HCT116 (cell line): ENCODE results near the gene ZBTB33. TPM values are rescaled to one million over a fixed set of nuclear protein-coding genes. Genes with fewer than 3 reads are reported as not detected.

Source experiments
- ATAC-seq: fragments of 200-7000 bp; cut with Tn5 transposase; 2 replicates; pipeline ENCODE4 v1.9.1; 2020; ENCODE audit warnings: mild to moderate bottlenecking, moderate library complexity
- BruUV-seq: library from RNA; stranded (reverse); fragments of 400-500 nt; replicated peaks from 2 replicates; lab custom pipeline; 2021; lab: Mats Ljungman, UMichigan
- CTCF ChIA-PET: fragments of 300-600 bp; sonication (Branson Sonifier 250); formaldehyde crosslinking; loops from one replicate; lab custom pipeline; 2021; ENCODE audit warnings: antibody characterized with exemption; lab: Charles Lee
- POLR2A ChIA-PET: fragments of 300-600, 350-600 bp; sonication (Branson Sonifier 250); formaldehyde crosslinking; loops from one replicate; lab custom pipeline; 2021; ENCODE audit warnings: antibody characterized with exemption; lab: Charles Lee
- RAD21 ChIA-PET, 2 experiments: fragments of 300-600 bp; sonication (Branson Sonifier 250); formaldehyde crosslinking; loops; one replicate each; lab custom pipeline; 2023; ENCODE audit warnings: low total read pairs in 2 of 2; ENCODE audit not compliant: uncharacterized antibody in 2 of 2, unreplicated experiment in 2 of 2, low non-redundant PET in 1 of 2; lab: Charles Lee
- DNase-seq: peaks from one replicate; pipeline ENCODE4 v3.0.0-alpha.2; 2010; ENCODE audit warnings: low read depth, low spot score
- H2AFZ ChIP-seq: fragments of 200-600 bp; shearing (Covaris generic), sonication (generic); 2 replicates; pipeline ENCODE4 v1.6.1; 2017; ENCODE audit warnings: low read depth, mixed run types, mixed read lengths, antibody characterized with exemption, low read length; ENCODE audit not compliant: poor library complexity, severe bottlenecking
- H3K27ac ChIP-seq: 2 replicates; pipeline ENCODE4 v1.5.1; 2012; ENCODE audit warnings: low read depth, low read length
- H3K27me3 ChIP-seq: fragments of 200-600 bp; sonication (generic); 2 replicates; pipeline ENCODE4 v1.6.1; 2016; ENCODE audit warnings: mixed run types, low read length, mixed read lengths; ENCODE audit not compliant: insufficient read depth
- H3K36me3 ChIP-seq, 2 experiments: fragments of 200-500 bp in 1 of 2; fragments of 200-600 bp in 1 of 2; sonication (Bioruptor generic) in 1 of 2; sonication (generic) in 1 of 2; 2 replicates each; pipeline versions ENCODE4 v1.5.1 to v1.6.1; 2014 to 2016; ENCODE audit warnings: low read length in 2 of 2, inconsistent platforms in 1 of 2, mixed read lengths in 1 of 2, mixed run types in 1 of 2; ENCODE audit not compliant: insufficient read depth in 2 of 2, control insufficient read depth in 1 of 2
- H3K4me1 ChIP-seq, 2 experiments: fragments of 200-600 bp in 1 of 2; sonication (generic) in 1 of 2; 2 replicates each; pipeline versions ENCODE4 v1.5.1 to v1.6.1; 2012 to 2017; ENCODE audit warnings: low read length in 2 of 2, inconsistent platforms in 1 of 2, mild to moderate bottlenecking in 1 of 2, mixed read lengths in 1 of 2, mixed run types in 1 of 2, moderate library complexity in 1 of 2; ENCODE audit not compliant: insufficient read depth in 2 of 2, control insufficient read depth in 1 of 2
- H3K4me2 ChIP-seq: fragments of 200-600 bp; sonication (generic); 2 replicates; pipeline ENCODE4 v1.6.1; 2017; ENCODE audit warnings: mixed run types, low read length, mixed read lengths
- H3K4me3 ChIP-seq, 2 experiments: fragments of 200-600 bp in 1 of 2; sonication (generic) in 1 of 2; replicated peaks in 1 of 2; 2 replicates each; pipeline ENCODE4 v1.5.1; 2011 to 2016; ENCODE audit warnings: low read length in 2 of 2, control low read depth in 1 of 2, low read depth in 1 of 2, mild to moderate bottlenecking in 1 of 2, mixed read lengths in 1 of 2, mixed run types in 1 of 2
- H3K79me2 ChIP-seq: fragments of 200-600 bp; sonication (generic); 2 replicates; pipeline ENCODE4 v1.6.1; 2017; ENCODE audit warnings: mild to moderate bottlenecking, mixed run types, low read length, moderate library complexity, mixed read lengths; ENCODE audit not compliant: insufficient read depth
- H3K9ac ChIP-seq: fragments of 200-600 bp; sonication (generic); 2 replicates; pipeline ENCODE4 v1.6.1; 2016; ENCODE audit warnings: low read length, mixed read lengths
- H3K9me2 ChIP-seq: fragments of 200-600 bp; sonication (generic), shearing (Covaris generic); 2 replicates; pipeline ENCODE4 v1.6.1; 2017; ENCODE audit warnings: mixed run types, mild to moderate bottlenecking, moderate library complexity; ENCODE audit not compliant: insufficient read depth
- H3K9me3 ChIP-seq, 2 experiments: fragments of 200-500 bp in 1 of 2; fragments of 200-600 bp in 1 of 2; sonication (Bioruptor generic) in 1 of 2; sonication (generic) in 1 of 2; 2 replicates each; pipeline ENCODE4 v1.6.1; 2014 to 2017; ENCODE audit warnings: low read length in 2 of 2, mixed read lengths in 2 of 2, inconsistent platforms in 1 of 2, low read depth in 1 of 2, mild to moderate bottlenecking in 1 of 2, mixed run types in 1 of 2, moderate library complexity in 1 of 2; ENCODE audit not compliant: control insufficient read depth in 1 of 2, insufficient read depth in 1 of 2
- H4K20me1 ChIP-seq: fragments of 200-600 bp; sonication (generic), shearing (Covaris generic); 2 replicates; pipeline ENCODE4 v1.6.1; 2017; ENCODE audit warnings: mixed run types, mild to moderate bottlenecking, moderate library complexity; ENCODE audit not compliant: insufficient read depth
- ATF3 ChIP-seq: IDR thresholded peaks from 2 replicates; pipeline ENCODE4 v1.6.1; 2012
- CEBPB ChIP-seq: IDR thresholded peaks from 2 replicates; pipeline ENCODE4 v1.6.1; 2012; ENCODE audit warnings: low read depth
- EGR1 ChIP-seq: IDR thresholded peaks from 2 replicates; pipeline ENCODE4 v1.6.1; 2012; ENCODE audit warnings: low read depth
- ELF1 ChIP-seq: IDR thresholded peaks from 2 replicates; pipeline ENCODE4 v1.6.1; 2012; ENCODE audit warnings: low read depth, borderline replicate concordance
- EZH2 ChIP-seq: fragments of 200-600 bp; sonication (generic); IDR thresholded peaks from 2 replicates; pipeline ENCODE4 v1.6.1; 2017; ENCODE audit warnings: antibody characterized with exemption, mixed run types
- POLR2A ChIP-seq: IDR thresholded peaks from 2 replicates; pipeline ENCODE4 v1.7.0; 2011; ENCODE audit warnings: borderline replicate concordance; ENCODE audit not compliant: insufficient read depth, insufficient read length; ENCODE audit errors: extremely low read depth
- POLR2AphosphoS5 ChIP-seq: IDR thresholded peaks from 2 replicates; pipeline ENCODE4 v1.6.1; 2011; ENCODE audit warnings: mild to moderate bottlenecking, low read depth, low read length, moderate library complexity
- RAD21 ChIP-seq: IDR thresholded peaks from 2 replicates; pipeline ENCODE4 v1.6.1; 2012; ENCODE audit warnings: low read depth, mild to moderate bottlenecking
- REST ChIP-seq: IDR thresholded peaks from 2 replicates; pipeline ENCODE4 v1.6.1; 2012; ENCODE audit warnings: low read depth
- SIN3A ChIP-seq: IDR thresholded peaks from 2 replicates; pipeline ENCODE4 v1.6.1; 2012; ENCODE audit warnings: low read depth
- SP1 ChIP-seq: IDR thresholded peaks from 2 replicates; pipeline ENCODE4 v1.6.1; 2012; ENCODE audit warnings: low read depth
- SRF ChIP-seq: IDR thresholded peaks from 2 replicates; pipeline ENCODE4 v1.6.1; 2012; ENCODE audit warnings: low read depth
- TCF7L2 ChIP-seq: IDR thresholded peaks from 2 replicates; pipeline ENCODE4 v1.7.0; 2011; ENCODE audit warnings: borderline replicate concordance, inconsistent platforms; ENCODE audit not compliant: insufficient read depth, insufficient read length; ENCODE audit errors: extremely low read depth
- ZFX ChIP-seq: fragments of 450-650 bp; IDR thresholded peaks from 2 replicates; pipeline ENCODE4 v1.6.1; 2017
- ZNF274 ChIP-seq: fragments of 200-500 bp; sonication (Bioruptor generic); IDR thresholded peaks from 2 replicates; pipeline ENCODE4 v1.6.1; 2014; ENCODE audit warnings: mild to moderate bottlenecking, low read depth, low read length, inconsistent platforms
- intact Hi-C: fragments of 100-400 bp; cut with micrococcal nuclease; formaldehyde crosslinking; loops from 2 replicates; pipeline ENCODE4 v1.10.0; 2022
- total RNA-seq: library from RNA; stranded (reverse); gene quantifications from one replicate; pipeline ENCODE4 v1.2.1, GENCODE V29; 2021; ENCODE audit not compliant: unreplicated experiment
- TF ChIP-seq, protein P1 (sequence below): IDR thresholded peaks from 2 replicates; pipeline ENCODE4 v1.6.1; 2011; ENCODE audit warnings: mild to moderate bottlenecking, low read length, moderate library complexity; ENCODE audit not compliant: insufficient replicate concordance; ENCODE audit errors: extremely low read depth

Gene ZBTB33
- total RNA-seq, 1 experiment from 2014 or later: 12.3 TPM

GRCh38 chrX:120281021-120281624 is 30.5 kb downstream of the ZBTB33 start (continued):
- TF ChIP-seq, protein P1, sequence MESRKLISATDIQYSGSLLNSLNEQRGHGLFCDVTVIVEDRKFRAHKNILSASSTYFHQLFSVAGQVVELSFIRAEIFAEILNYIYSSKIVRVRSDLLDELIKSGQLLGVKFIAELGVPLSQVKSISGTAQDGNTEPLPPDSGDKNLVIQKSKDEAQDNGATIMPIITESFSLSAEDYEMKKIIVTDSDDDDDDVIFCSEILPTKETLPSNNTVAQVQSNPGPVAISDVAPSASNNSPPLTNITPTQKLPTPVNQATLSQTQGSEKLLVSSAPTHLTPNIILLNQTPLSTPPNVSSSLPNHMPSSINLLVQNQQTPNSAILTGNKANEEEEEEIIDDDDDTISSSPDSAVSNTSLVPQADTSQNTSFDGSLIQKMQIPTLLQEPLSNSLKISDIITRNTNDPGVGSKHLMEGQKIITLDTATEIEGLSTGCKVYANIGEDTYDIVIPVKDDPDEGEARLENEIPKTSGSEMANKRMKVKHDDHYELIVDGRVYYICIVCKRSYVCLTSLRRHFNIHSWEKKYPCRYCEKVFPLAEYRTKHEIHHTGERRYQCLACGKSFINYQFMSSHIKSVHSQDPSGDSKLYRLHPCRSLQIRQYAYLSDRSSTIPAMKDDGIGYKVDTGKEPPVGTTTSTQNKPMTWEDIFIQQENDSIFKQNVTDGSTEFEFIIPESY: no peak
- no peak for TF ChIP-seq SIN3A
- TF ChIP-seq SRF: no peak
- TF ChIP-seq RAD21: no peak
- TF ChIP-seq POLR2AphosphoS5: no peak
- TF ChIP-seq ZNF274: no peak
- no peak for TF ChIP-seq SP1
- TF ChIP-seq, all 23 proteins: peak for 0

DNA sequence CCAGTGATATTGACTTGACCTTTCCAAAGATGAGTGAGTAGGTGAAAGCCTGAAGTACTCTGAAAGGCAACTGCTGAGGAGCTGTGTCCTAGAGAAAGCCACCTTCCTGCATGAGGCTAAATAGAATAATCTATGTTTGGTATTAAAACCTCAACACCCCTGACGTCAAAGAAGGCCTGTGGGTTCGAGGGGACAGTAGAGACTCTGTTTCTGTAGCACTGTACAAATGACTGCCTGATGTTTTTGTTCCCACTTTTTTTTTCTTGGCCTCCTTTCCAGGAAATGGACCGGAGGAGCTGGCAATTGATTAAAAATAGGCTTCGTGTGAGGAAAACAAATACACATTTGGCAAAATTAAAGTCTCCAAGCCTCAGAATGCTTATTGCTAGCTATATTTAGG is 31.1 kb downstream of the ZBTB33 start:
- ChIA-PET POLR2A (no interaction called here), RAD21 (no interaction called here), CTCF (no interaction called here)
- TF ChIP-seq EGR1: no peak
- no peak for TF ChIP-seq CEBPB
- TF ChIP-seq RAD21: no peak
- TF ChIP-seq REST: no peak
- no peak for TF ChIP-seq POLR2A
- TF ChIP-seq, protein P1: no peak
- TF ChIP-seq SRF: no peak
- no peak for TF ChIP-seq POLR2AphosphoS5
- TF ChIP-seq EZH2: no peak
- TF ChIP-seq ZFX: no peak
- TF ChIP-seq ATF3: no peak
- no peak for TF ChIP-seq ELF1
- no peak for TF ChIP-seq SIN3A
- no peak for TF ChIP-seq TCF7L2
- DNase-seq (no peak), ATAC-seq (no peak)
- Histone ChIP-seq H3K27ac (no peak overlapping the region), H4K20me1 (no peaks in the 10 kb centered on the region), H3K36me3 (no peaks in the 10 kb centered on the region), H3K4me2 (no peak overlapping the region), H3K4me3 (no peak overlapping the region), H3K9me3 (no peaks in the 10 kb centered on the region), H3K9ac (no peak overlapping the region), H3K79me2 (no peaks in the 10 kb centered on the region), H3K9me2 (no peaks in the 10 kb centered on the region), H3K27me3 (no peaks in the 10 kb centered on the region), H3K4me1 (no peaks in the 10 kb centered on the region), H2AFZ (no peak overlapping the region)
- intact Hi-C loops: no loop called here
- BruUV-seq: no TSS peak
